GM21576 (cell line): ENCODE measurements around the gene ZNF385A.
"Not testable (repeated sequence)": the region's sequence is repeated elsewhere in the genome, so short reads cannot be mapped to it uniquely, and the experiment has no call there.

ENCODE experiments used
- ATAC-seq: cut with Tn5 transposase; IDR thresholded peaks from one replicate; pipeline ENCODE4 v1.9.1; 2021; ENCODE audit warnings: mild to moderate bottlenecking, moderate library complexity; ENCODE audit not compliant: unreplicated experiment

Gene ZNF385A

GRCh38 chr12:54331461-54331860 is 53.1 kb downstream of the ZNF385A start:
- no peak for ATAC-seq

GRCh38 chr12:54330442-54330841 is 54.1 kb downstream of the ZNF385A start:
- ATAC-seq: no peak

DNA sequence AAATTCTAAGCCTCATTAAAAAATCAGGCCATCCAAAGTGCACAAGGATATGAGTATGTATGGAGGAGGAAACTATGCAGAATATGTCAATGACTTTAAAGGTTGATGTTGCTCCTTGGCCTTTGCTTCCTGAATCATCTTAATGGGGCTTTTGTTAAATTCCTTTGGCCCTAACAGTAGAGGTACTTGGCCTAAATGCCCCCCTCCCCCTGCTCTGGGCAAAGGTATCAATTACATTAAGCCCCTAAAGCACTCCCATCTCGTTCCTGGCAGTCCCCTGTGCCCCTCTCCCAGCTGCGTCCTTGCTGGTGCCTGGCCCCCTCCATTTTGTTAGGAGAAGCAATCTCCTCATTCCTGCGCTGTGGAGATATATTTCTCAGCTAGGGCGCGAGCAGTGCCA is 54.8 kb downstream of the ZNF385A start:
- ATAC-seq: no peak

DNA sequence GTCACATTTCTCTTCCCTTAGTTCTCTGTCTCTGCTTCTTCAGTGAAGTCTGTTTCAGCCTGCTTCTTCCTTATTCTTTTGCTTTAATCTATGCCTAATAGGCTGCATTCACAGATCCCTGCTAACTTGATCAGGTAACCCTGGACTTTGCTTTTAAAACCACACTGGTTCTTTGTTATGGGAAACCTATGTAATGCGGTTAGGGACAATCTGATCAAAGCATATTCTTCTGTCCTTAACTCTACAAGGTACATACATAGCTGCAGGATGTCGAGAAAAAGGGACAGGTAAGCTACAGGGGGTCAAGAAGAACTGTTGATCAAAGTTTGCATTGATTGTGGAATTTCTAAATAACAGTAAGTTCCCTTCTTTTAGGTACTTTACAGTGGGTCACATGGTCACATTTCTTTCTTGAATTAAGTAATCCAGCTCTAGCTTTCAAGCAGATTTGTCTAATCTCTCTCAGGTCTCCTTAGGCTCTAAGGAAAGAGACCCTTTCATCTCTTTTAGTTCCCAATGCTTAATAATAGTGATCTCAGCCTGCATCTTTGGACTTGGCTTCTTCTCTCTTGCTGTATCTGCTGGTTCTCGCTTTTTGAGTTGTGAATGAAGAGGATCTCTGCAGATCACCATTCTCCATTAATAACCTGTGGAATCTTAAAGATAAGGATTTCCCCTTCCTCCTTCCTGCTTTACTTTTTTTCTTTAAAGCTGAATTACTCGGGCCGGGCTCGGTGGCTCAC is 55.8 kb downstream of the ZNF385A start:
- no peak for ATAC-seq

- ATAC-seq: not testable (repeated sequence)
These were observed 59.0 kb downstream of the ZNF385A start for GRCh38 chr12:54325442-54326109.

DNA sequence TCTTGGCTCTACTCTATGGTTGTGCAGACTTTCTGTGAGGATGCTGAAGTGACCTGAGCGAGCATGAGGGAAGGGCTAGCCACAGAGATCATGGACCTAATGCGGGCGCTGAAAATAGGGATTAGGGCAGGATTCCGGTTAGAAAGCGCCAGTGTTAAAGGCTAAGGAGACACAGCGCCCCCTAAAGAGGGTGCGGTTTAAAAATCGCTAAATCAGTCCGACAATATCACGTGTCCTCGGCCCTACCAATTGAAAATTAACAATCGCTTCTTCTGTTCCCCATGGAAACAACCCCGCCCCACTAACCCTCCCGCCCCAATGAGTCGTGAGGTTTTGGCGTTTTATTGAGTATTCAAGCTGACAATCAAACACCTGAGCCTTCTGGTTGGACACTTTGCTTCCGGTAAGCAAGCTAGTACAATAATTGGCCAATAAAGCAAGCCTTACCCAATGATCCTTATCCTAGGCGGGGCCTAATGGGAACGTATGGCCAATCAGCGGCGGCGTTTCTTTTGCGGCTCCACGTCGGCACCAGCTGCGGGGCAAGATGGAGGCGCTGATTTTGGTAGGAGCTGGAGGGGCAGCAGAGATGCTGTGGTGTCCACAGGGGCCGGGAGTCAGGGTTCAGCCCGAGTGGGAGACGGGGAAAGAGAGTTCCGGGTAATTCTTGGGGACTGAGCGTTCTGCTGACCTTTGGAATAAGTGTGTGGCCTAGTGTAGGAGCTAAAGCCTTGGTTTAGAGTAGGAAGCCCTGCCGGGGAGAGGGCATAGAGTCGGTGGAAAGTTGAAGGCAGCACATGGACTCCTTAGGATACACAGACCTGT is 59.7 kb downstream of the ZNF385A start, which contains the start of gene COPZ1:
Gene COPZ1, plus strand, starts transcription at position 515 of the 825 bp plus-strand sequence. Its CDS starts 33 bp downstream, at position 548.
- peak; percentile 97 for ATAC-seq

- ATAC-seq: no peak
These were observed 63.2 kb downstream of the ZNF385A start for GRCh38 chr12:54321363-54321762.
